ENCODE measurements around the gene CCDC201.

CCDC201 gene

GRCh38 chr7:45920502-45921380, 47.9 kb upstream of the CCDC201 start, which contains the start of gene IGFBP3:
TSS of gene IGFBP3 (minus strand) at chr7:45921272. CDS start at chr7:45921140, 132 bp downstream.
- Histone ChIP-seq H3K4me1 (ENCODE audit: insufficient read depth, low read length, severe bottlenecking) (no peaks in the 10 kb centered on the region), H3K27ac (ENCODE audit: low read depth, low read length, poor library complexity, severe bottlenecking) (no peak within 1 kb of the TSS)

GRCh38 chr7:45919993-45920459, 47.1 kb upstream of the CCDC201 start:
- Histone ChIP-seq H3K27me3 (ENCODE audit: insufficient read depth, low read length) (no peaks in the 10 kb centered on the region), H3K79me2 (ENCODE audit: insufficient read depth, low read length) (no peaks in the 10 kb centered on the region), H3K9me3 (ENCODE audit: low read length) (no peaks in the 10 kb centered on the region), H3K36me3 (ENCODE audit: insufficient read depth, low read length) (no peaks in the 10 kb centered on the region), H3K4me1 (ENCODE audit: insufficient read depth, low read length, severe bottlenecking) (no peaks in the 10 kb centered on the region), H3K9ac (ENCODE audit: low read length) (no peak overlapping the region), H4K20me1 (ENCODE audit: insufficient read depth, low read length) (no peaks in the 10 kb centered on the region), H2AFZ (ENCODE audit: low read length) (no peak overlapping the region), H3K27ac (ENCODE audit: low read depth, low read length, poor library complexity, severe bottlenecking) (no peak overlapping the region), H3K9me2 (ENCODE audit: low read depth, low read length) (no peaks in the 10 kb centered on the region), H3K4me3 (ENCODE audit: low read depth, low read length, poor library complexity, severe bottlenecking) (no peak overlapping the region), H3K4me2 (ENCODE audit: low read length) (no peak overlapping the region), H3F3A (ENCODE audit: insufficient read depth, low read length) (no peaks in the 10 kb centered on the region)
- TF ChIP-seq CTCF (IDR thresholded peaks at IDR 0.05; ENCODE audit: low read length) (no peak), EZH2 (IDR thresholded peaks at IDR 0.05; ENCODE audit: borderline replicate concordance, low read length) (no peak)

More at GRCh38 chr7:45920502-45921380, 47.9 kb upstream of the CCDC201 start, which contains the start of gene IGFBP3:
- H4K20me1 ChIP-seq (ENCODE audit: insufficient read depth, low read length), result no peaks in the 10 kb centered on the region
- H3K79me2 ChIP-seq (ENCODE audit: insufficient read depth, low read length), result no peaks in the 10 kb centered on the region
- TF ChIP-seq EZH2 (IDR thresholded peaks at IDR 0.05; ENCODE audit: borderline replicate concordance, low read length) (no peak), CTCF (IDR thresholded peaks at IDR 0.05; ENCODE audit: low read length) (no peak)
- no peaks in the 10 kb centered on the region for H3K9me3 ChIP-seq (ENCODE audit: low read length)
- no peak within 1 kb of the TSS for H3K4me3 ChIP-seq (ENCODE audit: low read depth, low read length, poor library complexity, severe bottlenecking)
- H3K9ac ChIP-seq (ENCODE audit: low read length), result no peak within 1 kb of the TSS
- no peaks in the 10 kb centered on the region for H3K36me3 ChIP-seq (ENCODE audit: insufficient read depth, low read length)
- no peaks in the 10 kb centered on the region for H3F3A ChIP-seq (ENCODE audit: insufficient read depth, low read length)
- no peak within 1 kb of the TSS for H3K4me2 ChIP-seq (ENCODE audit: low read length)
- H3K9me2 ChIP-seq (ENCODE audit: low read depth, low read length), result no peaks in the 10 kb centered on the region
- no peak within 1 kb of the TSS for H2AFZ ChIP-seq (ENCODE audit: low read length)
- H3K27me3 ChIP-seq (ENCODE audit: insufficient read depth, low read length), result no peaks in the 10 kb centered on the region

GRCh38 chr7:45919231-45919784, 46.4 kb upstream of the CCDC201 start:
- no peaks in the 10 kb centered on the region for H3K4me1 ChIP-seq (ENCODE audit: insufficient read depth, low read length, severe bottlenecking)
- no peak overlapping the region for H3K4me3 ChIP-seq (ENCODE audit: low read depth, low read length, poor library complexity, severe bottlenecking)
- no peaks in the 10 kb centered on the region for H3K36me3 ChIP-seq (ENCODE audit: insufficient read depth, low read length)

More at GRCh38 chr7:45919231-45919784, 46.4 kb upstream of the CCDC201 start:
- H3K79me2 ChIP-seq (ENCODE audit: insufficient read depth, low read length), result no peaks in the 10 kb centered on the region
- no peaks in the 10 kb centered on the region for H3K27me3 ChIP-seq (ENCODE audit: insufficient read depth, low read length)
- TF ChIP-seq EZH2 (IDR thresholded peaks at IDR 0.05; ENCODE audit: borderline replicate concordance, low read length) (no peak), CTCF (IDR thresholded peaks at IDR 0.05; ENCODE audit: low read length) (no peak)
- no peak overlapping the region for H3K9ac ChIP-seq (ENCODE audit: low read length)
- no peaks in the 10 kb centered on the region for H4K20me1 ChIP-seq (ENCODE audit: insufficient read depth, low read length)
- no peaks in the 10 kb centered on the region for H3K9me2 ChIP-seq (ENCODE audit: low read depth, low read length)
- H2AFZ ChIP-seq (ENCODE audit: low read length), result no peak overlapping the region
- no peak overlapping the region for H3K27ac ChIP-seq (ENCODE audit: low read depth, low read length, poor library complexity, severe bottlenecking)
- H3F3A ChIP-seq (ENCODE audit: insufficient read depth, low read length), result no peaks in the 10 kb centered on the region
- no peaks in the 10 kb centered on the region for H3K9me3 ChIP-seq (ENCODE audit: low read length)
- H3K4me2 ChIP-seq (ENCODE audit: low read length), result no peak overlapping the region

Data from OCI-LY1 (cell line).